GM12864 (cell line): ENCODE measurements around the gene MAN1C1.

ENCODE experiments used
- DNase-seq: peaks from one replicate; pipeline ENCODE4 v3.0.0-alpha.2; 2011; ENCODE audit warnings: low read depth
- H3K4me3 ChIP-seq: 2 replicates; pipeline ENCODE4 v1.5.1; 2011; ENCODE audit warnings: mild to moderate bottlenecking, low read depth, low read length, control low read depth
- TF ChIP-seq, protein P1 (sequence below): IDR thresholded peaks from 2 replicates; pipeline ENCODE4 v1.5.1; 2011; ENCODE audit warnings: low read depth, mild to moderate bottlenecking, moderate library complexity, low read length, control low read depth, inconsistent platforms; ENCODE audit errors: missing control alignments

MAN1C1 gene

DNA sequence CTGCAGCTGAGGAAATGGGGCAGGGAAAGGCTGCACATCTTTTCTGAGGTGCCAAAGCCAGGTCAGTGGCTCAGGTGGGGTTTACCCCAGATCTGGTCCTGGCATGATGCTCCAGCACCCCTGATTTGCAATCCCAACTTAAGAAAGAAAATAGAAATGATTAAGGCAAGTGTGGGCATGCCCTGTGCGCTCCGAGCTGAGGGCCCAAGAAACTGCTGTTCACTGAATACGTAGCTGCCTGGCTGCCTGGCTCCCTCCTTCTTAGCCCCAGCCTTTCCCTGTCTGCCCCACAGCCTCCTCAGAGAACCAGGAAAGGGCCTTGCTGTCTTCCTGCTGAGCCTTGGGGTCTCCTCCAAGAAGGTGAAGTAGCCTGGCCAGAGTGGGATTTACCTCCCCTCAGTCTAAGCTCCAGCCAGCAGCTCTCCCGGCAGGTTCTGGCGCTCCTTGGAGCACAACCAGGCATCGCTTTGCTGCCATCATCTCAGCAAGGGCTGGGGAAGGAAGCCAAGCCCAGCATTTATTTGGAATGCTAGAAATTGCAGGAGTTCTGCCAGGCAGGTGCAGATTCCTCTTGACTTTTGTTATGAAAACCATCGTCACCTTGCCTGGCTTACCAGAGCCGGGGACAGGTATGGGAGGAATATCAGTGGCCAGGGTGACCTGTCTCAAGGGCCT is 132.1 kb downstream of the MAN1C1 start:
- no peak for DNase-seq
- no peak overlapping the region for H3K4me3 ChIP-seq
- TF ChIP-seq, protein P1, sequence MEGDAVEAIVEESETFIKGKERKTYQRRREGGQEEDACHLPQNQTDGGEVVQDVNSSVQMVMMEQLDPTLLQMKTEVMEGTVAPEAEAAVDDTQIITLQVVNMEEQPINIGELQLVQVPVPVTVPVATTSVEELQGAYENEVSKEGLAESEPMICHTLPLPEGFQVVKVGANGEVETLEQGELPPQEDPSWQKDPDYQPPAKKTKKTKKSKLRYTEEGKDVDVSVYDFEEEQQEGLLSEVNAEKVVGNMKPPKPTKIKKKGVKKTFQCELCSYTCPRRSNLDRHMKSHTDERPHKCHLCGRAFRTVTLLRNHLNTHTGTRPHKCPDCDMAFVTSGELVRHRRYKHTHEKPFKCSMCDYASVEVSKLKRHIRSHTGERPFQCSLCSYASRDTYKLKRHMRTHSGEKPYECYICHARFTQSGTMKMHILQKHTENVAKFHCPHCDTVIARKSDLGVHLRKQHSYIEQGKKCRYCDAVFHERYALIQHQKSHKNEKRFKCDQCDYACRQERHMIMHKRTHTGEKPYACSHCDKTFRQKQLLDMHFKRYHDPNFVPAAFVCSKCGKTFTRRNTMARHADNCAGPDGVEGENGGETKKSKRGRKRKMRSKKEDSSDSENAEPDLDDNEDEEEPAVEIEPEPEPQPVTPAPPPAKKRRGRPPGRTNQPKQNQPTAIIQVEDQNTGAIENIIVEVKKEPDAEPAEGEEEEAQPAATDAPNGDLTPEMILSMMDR, result no peak

DNA sequence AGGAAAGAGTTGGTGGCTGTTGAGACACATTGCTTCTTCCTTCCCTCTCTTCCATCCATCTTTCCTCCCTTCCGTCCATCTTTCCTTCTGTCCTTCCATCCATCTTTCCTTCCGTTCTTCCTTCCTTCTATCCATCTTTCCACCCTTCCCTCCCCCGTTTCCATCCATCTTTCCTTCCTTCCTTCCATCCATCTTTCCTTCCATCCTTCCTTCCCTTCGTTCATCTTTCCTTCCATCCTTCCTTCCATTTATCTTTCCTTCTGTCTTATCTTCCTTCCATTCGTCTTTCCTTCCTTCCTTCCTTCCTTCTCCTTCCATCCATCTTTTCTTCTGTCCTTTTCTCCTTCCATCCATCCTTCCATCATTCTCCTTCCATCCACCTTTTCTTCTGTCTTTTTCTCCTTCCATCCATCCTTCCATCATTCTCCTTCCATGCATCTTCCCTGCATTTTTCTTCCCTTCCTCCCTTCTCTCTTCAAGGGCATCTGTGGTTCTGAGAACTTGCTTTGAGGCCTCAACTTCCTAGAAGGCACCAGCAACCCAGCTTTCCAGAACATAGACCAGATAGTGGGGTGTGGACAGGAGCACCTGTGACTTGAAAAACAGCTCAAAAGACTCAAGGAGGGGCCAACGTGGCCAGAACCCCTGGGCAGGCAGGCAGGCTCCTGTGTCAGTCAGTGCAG is 134.5 kb downstream of the MAN1C1 start:
- no peak for DNase-seq
- TF ChIP-seq, protein P1, result no peak
- no peak overlapping the region for H3K4me3 ChIP-seq

DNA sequence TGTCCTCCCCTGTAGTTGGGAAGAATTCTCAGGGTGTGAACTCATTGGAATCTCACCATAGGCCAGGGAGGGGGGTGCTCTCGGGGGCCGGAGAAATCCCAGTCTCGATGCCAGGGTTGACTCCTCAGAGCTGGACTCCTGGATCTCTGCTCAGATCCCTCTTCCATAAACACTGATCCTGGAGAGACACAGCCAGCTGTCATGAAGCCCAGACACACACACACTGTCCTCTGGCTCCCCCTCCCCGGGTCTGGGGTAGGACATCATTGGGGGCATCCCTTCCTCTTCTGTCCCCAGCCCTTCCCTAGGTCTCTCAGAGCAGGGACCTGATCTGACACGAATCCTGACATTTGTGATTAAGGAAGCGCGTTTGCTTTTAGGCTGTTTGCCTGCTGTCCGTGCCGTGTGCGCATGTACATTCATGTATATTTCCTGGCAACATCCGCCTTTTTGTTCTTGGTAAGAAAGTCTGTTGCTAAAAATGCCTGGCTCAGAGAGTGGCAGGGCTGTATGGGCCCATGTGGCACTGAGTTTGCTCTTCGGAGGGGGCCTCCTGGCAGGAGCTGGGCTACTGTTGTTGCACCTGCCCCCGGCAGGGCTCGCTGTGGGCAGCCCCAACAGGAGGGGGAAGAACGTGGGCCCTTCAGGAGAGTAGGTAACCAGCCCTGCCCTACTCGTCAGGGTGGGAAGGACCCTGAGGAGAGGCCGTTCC is 138.0 kb downstream of the MAN1C1 start:
- DNase-seq, result no peak
- H3K4me3 ChIP-seq, result no peak overlapping the region
- TF ChIP-seq, protein P1, result no peak

DNA sequence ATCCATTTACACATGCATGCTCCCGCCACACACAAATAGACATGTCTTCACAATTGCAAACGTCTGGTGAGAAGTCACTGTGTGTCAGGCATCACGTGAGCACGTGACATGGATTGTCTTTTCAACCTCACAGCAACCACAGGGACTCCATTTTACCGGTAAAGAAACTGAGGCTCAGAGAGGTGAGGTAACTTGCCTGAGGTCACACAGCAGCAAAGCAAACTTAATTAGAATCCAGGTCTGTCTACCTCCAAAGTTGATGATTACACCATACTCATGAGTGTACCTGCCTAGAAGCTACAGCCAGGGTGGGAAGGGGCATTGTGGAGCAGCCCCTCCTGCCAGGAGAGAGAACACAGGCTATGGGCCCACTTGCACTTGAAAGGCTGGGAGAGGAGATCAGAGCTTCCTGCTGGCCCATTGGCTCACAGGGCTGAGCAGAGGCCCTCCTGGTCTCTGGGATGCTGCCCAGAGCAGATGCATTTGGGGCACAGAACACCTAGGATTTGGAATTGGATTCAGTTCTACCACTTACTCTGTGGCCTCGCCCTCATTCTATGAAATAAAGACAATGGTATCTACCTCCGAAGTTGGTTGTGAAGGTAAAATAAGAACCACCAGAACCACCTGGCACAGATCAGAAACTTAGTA is 139.0 kb downstream of the MAN1C1 start:
- DNase-seq, result no peak
- no peak overlapping the region for H3K4me3 ChIP-seq
- TF ChIP-seq, protein P1, result no peak

DNA sequence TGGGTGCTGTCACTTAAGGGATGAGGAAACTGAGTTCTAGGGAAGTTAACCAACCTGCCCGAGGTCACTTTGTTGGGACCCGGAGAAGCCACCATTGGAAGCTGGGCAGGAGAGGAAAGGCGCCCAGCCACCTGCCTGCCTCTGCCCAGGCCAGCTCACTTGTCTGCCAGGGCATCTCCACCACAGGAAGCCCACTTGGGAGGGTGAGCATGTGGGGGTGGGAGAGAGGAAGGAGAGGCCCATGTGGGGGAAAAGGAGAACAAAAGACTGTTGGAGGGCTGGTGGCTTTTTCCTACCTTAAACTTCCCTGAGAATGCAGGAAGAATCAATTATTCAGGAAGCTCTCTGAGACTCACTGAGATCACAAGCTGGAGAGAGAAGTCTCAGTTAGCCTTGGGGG is 139.6 kb downstream of the MAN1C1 start:
- DNase-seq, result no peak
- H3K4me3 ChIP-seq, result no peak overlapping the region
- TF ChIP-seq, protein P1, result no peak

DNA sequence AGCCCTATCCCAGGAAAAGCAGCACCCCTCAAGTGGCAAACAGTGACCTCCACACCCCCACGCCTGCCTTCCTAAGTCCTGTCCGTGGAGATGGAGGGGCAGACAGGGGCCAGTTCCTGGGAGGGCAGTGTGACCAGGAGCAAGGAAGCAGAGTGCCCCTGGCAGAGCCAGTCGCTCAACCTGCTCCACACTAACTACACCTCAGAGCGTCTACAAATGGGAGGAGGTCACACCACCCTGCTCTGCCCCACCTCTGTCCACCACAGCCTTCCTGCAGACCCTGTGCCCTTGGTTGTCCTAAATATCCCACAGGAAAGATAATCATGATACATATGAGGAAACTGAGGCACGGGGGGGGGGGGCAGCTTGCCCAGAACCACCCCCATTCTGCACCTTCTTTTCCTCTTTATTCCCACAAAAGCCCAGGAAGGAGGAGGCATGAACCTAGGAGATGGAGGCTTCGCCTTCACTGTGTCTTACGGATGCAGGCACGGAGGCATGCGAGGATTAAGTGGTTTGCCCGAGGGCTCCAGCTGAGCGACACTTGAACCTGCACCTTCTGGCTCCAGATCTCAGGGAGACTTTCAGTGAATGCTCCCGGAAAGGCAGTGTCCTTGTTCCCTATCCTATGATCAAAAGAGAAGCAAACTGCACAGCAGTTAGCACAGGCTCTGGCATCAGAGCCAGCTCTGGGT is 140.7 kb downstream of the MAN1C1 start:
- TF ChIP-seq, protein P1, result no peak
- H3K4me3 ChIP-seq, result no peak overlapping the region

More for the DNA sequence above, 140.7 kb downstream of the MAN1C1 start:
- no peak for DNase-seq
